SH-SY5Y (cell line): ENCODE results near the gene RASA2.

Experiments used
- GATA2 ChIP-seq: IDR thresholded peaks from 2 replicates; pipeline ENCODE4 v1.6.1; 2011; ENCODE audit warnings: mild to moderate bottlenecking, low read depth, low read length
- GATA3 ChIP-seq: IDR thresholded peaks from 2 replicates; pipeline ENCODE4 v1.6.1; 2011; ENCODE audit warnings: low read depth, mild to moderate bottlenecking, low read length, moderate library complexity

- TF ChIP-seq GATA3 (no peak), GATA2 (no peak)
These were observed 173.2 kb downstream of the RASA2 start for GRCh38 chr3:141659821-141660613.
